Measurements from ENCODE around the gene HYPK.

Gene HYPK

GRCh38 chr15:43845421-43845820 lies 45.0 kb downstream of the HYPK start:
- no peak overlapping the region for H3K4me3 ChIP-seq (ENCODE audit: low read depth, low read length)
- TF ChIP-seq, protein P1, sequence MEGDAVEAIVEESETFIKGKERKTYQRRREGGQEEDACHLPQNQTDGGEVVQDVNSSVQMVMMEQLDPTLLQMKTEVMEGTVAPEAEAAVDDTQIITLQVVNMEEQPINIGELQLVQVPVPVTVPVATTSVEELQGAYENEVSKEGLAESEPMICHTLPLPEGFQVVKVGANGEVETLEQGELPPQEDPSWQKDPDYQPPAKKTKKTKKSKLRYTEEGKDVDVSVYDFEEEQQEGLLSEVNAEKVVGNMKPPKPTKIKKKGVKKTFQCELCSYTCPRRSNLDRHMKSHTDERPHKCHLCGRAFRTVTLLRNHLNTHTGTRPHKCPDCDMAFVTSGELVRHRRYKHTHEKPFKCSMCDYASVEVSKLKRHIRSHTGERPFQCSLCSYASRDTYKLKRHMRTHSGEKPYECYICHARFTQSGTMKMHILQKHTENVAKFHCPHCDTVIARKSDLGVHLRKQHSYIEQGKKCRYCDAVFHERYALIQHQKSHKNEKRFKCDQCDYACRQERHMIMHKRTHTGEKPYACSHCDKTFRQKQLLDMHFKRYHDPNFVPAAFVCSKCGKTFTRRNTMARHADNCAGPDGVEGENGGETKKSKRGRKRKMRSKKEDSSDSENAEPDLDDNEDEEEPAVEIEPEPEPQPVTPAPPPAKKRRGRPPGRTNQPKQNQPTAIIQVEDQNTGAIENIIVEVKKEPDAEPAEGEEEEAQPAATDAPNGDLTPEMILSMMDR (IDR thresholded peaks at IDR 0.05; ENCODE audit: low read depth, low read length), result no peak
- H3K27me3 ChIP-seq, result no peaks in the 10 kb centered on the region
- H3K9me3 ChIP-seq, result no peaks in the 10 kb centered on the region
- H3K4me1 ChIP-seq, result no peaks in the 10 kb centered on the region
- no peak for DNase-seq
- H3K36me3 ChIP-seq, result peaks cover 53% of the 10 kb centered on the region

DNA sequence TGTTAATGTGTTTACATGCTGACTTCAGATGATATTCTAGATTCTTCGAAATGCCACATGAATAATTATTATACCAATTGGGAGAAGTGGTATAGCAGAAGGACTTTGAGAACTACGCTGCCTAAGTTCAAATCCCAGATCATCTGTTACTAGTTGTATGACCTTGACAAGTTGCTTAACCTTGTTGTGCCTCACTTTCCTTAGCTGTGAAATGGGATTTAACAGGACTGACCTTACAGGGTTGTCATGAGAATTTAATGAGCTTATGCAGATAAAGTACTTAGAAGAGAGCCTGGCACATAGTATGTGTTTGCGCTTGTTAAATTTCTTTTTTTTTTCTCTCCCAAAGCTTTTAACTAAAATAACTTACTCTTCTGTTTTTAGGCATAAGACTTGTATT lies 50.9 kb downstream of the HYPK start:
- TF ChIP-seq, protein P1 (IDR thresholded peaks at IDR 0.05; ENCODE audit: low read depth, low read length), result no peak
- no peak for DNase-seq
- no peak overlapping the region for H3K4me3 ChIP-seq (ENCODE audit: low read depth, low read length)
- H3K36me3 ChIP-seq, result peaks cover 43% of the 10 kb centered on the region
- no peaks in the 10 kb centered on the region for H3K4me1 ChIP-seq
- H3K27me3 ChIP-seq, result no peaks in the 10 kb centered on the region
- no peaks in the 10 kb centered on the region for H3K9me3 ChIP-seq

DNA sequence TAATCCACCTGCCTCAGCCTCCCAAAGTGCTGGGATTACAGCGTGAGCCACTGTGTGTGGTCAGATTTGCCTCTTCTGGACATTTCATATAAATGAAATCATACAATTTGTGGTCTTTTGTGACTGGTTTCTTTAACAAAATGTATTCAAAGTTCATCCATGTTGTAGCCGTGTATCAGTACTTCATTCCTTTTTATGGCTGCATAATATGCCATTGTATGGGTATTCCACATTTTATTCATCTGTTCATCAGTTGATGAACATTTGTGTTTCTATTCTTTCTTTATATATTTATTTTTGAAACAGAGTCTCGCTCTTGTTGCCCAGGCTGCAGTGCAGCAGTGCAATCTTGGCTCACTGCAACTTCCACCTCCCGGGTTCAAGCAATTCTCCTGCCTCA lies 52.2 kb downstream of the HYPK start:
- Histone ChIP-seq H3K36me3 (peaks cover 47% of the 10 kb centered on the region), H3K4me3 (ENCODE audit: low read depth, low read length) (no peak overlapping the region), H3K9me3 (no peaks in the 10 kb centered on the region), H3K4me1 (no peaks in the 10 kb centered on the region), H3K27me3 (no peaks in the 10 kb centered on the region)
- DNase-seq, result no peak
- TF ChIP-seq, protein P1 (IDR thresholded peaks at IDR 0.05; ENCODE audit: low read depth, low read length), result no peak
